ENCODE data around the gene GMDS.

GMDS gene

GRCh38 chr6:1618311-1619097 lies 626.9 kb downstream of the GMDS start:
- no peak for FAIRE-seq

- no peak for FAIRE-seq
Observed at GRCh38 chr6:1617466-1618310, 627.7 kb downstream of the GMDS start.

GRCh38 chr6:1616701-1617463 lies 628.5 kb downstream of the GMDS start:
- no peak for FAIRE-seq

GRCh38 chr6:1615853-1616420 lies 629.5 kb downstream of the GMDS start:
- FAIRE-seq = no peak

- no peak for FAIRE-seq
Observed at GRCh38 chr6:1615151-1615852, 630.1 kb downstream of the GMDS start.

- FAIRE-seq = no peak
Observed at GRCh38 chr6:1614448-1615150, 630.8 kb downstream of the GMDS start.

GRCh38 chr6:1613688-1614447 lies 631.5 kb downstream of the GMDS start:
- FAIRE-seq = no peak

- FAIRE-seq = no peak
Observed at GRCh38 chr6:1613346-1613687, 632.1 kb downstream of the GMDS start.

GRCh38 chr6:1612974-1613306 lies 632.5 kb downstream of the GMDS start:
- FAIRE-seq = no peak

- FAIRE-seq = no peak
Observed at GRCh38 chr6:1612299-1612973, 633.0 kb downstream of the GMDS start.

GRCh38 chr6:1611572-1612298 lies 633.7 kb downstream of the GMDS start:
- FAIRE-seq = no peak

GRCh38 chr6:1611322-1611571 lies 634.2 kb downstream of the GMDS start:
- no peak for FAIRE-seq

- no peak for FAIRE-seq
Observed at GRCh38 chr6:1610497-1611321, 634.7 kb downstream of the GMDS start.

- FAIRE-seq = no peak
Observed at GRCh38 chr6:1609648-1610496, 635.5 kb downstream of the GMDS start, which contains the start of gene FOXC1. TSS of gene FOXC1 (plus strand) at chr6:1609915. CDS start at chr6:1610446, 531 bp downstream.

- no peak for FAIRE-seq
Observed at GRCh38 chr6:1609041-1609647, 636.3 kb downstream of the GMDS start.

GRCh38 chr6:1608222-1609040 lies 637.0 kb downstream of the GMDS start:
- no peak for FAIRE-seq

Data from colon (tissue), 2 donors.